ENCODE data around the gene UNC13A.
"Not testable (repeated sequence)": the region's sequence is repeated elsewhere in the genome, so short reads cannot be mapped to it uniquely, and the experiment has no call there.

Gene UNC13A

DNA sequence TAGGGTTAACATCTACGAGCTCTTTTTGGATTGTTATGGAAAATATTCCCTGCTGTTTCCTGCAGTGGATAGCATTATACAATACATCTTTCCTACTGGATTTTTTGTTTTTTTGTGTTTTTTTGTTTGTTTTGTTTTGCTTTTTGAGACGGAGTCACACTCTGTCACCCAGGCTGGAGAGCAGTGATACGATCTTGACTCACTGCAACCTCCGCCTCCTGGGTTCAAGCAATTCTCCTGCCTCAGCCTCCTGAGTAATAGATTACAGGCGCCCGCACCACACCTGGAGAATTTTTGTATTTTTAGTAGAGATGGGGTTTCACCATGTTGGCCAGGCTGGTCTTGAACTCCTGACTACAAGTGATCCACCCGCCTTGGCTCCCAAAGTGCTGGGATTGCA, 102.8 kb downstream of the UNC13A start:
- H3K36me3 ChIP-seq (replicated peaks) = peaks cover 23% of the 10 kb centered on the region
- H3K4me1 ChIP-seq; H3K4me3 ChIP-seq; in situ Hi-C loops (cut with MboI; ENCODE audit: low sequenced_read_pairs); H3K9me3 ChIP-seq; H3K27me3 ChIP-seq (ENCODE audit: low read depth); DNase-seq (ENCODE audit: low spot score in 2 of 2): not testable (repeated sequence)

DNA sequence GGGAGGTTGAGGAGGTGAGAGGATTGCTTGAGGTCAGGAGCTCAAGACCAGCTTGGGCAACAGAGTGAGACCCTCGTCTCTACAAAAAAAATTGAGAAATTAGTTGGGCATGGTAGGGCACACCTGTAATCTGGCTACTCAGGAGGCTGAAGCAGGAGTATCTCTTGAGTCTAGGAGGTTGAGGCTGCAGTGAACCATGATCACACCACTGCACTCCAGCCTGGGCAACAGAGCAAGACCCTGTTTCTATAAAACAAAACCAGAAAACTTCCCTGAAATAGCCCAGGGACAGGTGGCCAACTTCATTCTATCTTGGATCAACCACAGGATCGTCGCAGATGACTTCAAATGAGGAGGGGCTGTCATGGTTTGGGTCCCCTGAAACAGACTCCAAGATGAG, 104.0 kb downstream of the UNC13A start:
- in situ Hi-C loops (cut with MboI; ENCODE audit: low sequenced_read_pairs) = no loop called here
- Histone ChIP-seq H3K4me3 (no peak overlapping the region), H3K27me3 (ENCODE audit: low read depth) (no peaks in the 10 kb centered on the region)

DNA sequence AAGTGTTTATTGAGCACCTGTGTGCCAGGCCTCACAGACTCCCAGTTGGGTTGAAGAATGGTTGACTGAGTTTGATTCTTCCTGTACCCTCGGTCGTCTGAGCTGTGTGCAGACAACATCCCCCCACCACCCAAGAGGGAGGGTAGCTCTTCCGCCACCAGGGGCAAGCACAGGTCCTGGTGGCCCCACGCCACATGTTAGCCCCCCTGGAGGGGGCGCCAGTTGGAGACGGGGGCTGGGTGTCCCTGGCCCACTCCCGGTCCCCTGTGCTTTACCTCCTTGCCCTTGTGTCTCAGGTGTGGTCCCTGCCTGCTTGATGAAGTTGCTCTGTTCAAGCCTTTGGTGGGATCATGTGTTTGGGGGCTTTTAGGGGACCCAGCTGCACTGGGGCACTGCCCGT, 105.5 kb downstream of the UNC13A start:
- DNase-seq (ENCODE audit: low spot score in 2 of 2) = no peak
- Histone ChIP-seq H3K4me3 (no peak overlapping the region), H3K36me3 (replicated peaks) (peaks cover 40% of the 10 kb centered on the region), H3K4me1 (no peaks in the 10 kb centered on the region; the same call in 1 of the 2 replicates), H3K9me3 (no peaks in the 10 kb centered on the region), H3K27me3 (ENCODE audit: low read depth) (no peaks in the 10 kb centered on the region)
- in situ Hi-C loops (cut with MboI; ENCODE audit: low sequenced_read_pairs) = no loop called here

More for the DNA sequence above, 104.0 kb downstream of the UNC13A start:
- no peak for DNase-seq (ENCODE audit: low spot score in 2 of 2)
- Histone ChIP-seq H3K4me1 (no peaks in the 10 kb centered on the region; the same call in 1 of the 2 replicates), H3K9me3 (no peaks in the 10 kb centered on the region), H3K36me3 (replicated peaks) (peaks cover 28% of the 10 kb centered on the region)

DNA sequence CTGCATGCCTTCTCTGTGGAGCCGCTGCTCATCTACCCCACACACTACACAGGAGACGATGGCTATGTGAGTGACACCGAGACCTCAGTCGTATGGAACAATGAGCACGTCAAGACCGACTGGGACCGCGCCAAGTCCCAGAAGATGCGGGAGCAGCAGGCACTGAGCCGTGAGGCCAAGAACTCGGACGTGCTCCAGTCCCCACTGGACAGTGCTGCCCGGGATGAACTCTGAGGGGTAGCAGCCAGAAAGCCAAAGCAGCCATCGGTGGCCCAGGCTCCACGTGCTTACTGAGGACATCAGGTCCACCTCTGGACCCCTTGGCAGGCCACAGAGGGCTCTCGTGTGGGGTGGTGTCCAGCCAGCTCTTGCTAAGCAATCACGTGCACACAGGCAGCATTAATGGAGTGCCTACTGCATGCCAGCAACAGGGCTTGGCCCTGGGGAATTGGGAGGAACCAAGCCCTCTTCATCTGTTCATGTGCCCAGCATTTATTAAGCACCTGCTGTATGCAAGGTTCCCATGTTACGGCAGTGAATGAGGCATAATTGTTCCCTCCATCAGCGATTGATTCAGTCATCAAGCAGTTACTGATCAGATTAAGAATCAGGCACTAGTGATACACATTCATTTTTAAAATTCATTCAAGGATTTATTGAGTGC, 106.8 kb downstream of the UNC13A start:
- Histone ChIP-seq H3K4me1 (no peaks in the 10 kb centered on the region; the same call in 1 of the 2 replicates), H3K27me3 (ENCODE audit: low read depth) (no peaks in the 10 kb centered on the region), H3K9me3 (no peaks in the 10 kb centered on the region), H3K36me3 (replicated peaks) (peaks cover 42% of the 10 kb centered on the region), H3K4me3 (no peak overlapping the region)
- in situ Hi-C loops (cut with MboI; ENCODE audit: low sequenced_read_pairs) = no loop called here
- DNase-seq (ENCODE audit: low spot score in 2 of 2) = no peak

- Histone ChIP-seq H3K27me3 (ENCODE audit: low read depth) (no peaks in the 10 kb centered on the region), H3K36me3 (replicated peaks) (peaks cover 47% of the 10 kb centered on the region)
- in situ Hi-C loops (cut with MboI; ENCODE audit: low sequenced_read_pairs) = no loop called here
Observed at GRCh38 chr19:17580470-17581144, 107.5 kb downstream of the UNC13A start.

DNA sequence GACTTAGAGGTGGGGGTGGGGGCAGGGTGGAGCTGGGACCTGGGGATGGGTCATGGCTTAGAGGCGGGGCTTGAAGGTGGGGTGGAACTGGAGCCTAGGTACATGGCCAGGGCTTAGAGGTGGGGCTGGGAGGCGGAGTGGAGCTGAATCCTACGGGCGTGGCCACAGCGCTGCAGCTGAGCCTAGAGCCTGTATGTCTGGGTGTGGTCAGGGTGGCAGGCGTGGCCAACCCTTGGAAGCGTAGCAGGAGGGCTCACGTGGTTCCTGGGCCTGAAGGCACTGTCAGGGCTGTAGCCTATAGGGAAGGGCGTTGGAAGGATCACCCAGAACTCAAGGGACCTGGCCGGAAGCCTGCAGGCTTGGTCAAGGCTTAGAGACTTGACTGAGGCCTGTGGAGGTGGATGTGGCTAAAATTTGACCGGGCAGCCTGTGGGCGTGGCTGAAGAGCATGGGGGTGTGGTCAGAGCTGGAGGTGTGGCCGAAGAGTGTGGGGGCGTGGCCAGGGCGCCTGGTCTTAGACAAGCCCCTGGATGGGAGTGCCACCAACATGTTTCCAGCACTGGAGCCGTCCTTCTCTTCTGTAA, 108.4 kb downstream of the UNC13A start:
- Histone ChIP-seq H3K36me3 (replicated peaks) (peaks cover 54% of the 10 kb centered on the region), H3K4me1 (no peaks in the 10 kb centered on the region; the same call in 1 of the 2 replicates), H3K27me3 (ENCODE audit: low read depth) (no peaks in the 10 kb centered on the region), H3K9me3 (no peaks in the 10 kb centered on the region), H3K4me3 (no peak overlapping the region)
- peak; percentile 78 to 94 for DNase-seq (ENCODE audit: low spot score in 2 of 2)
- in situ Hi-C loops (cut with MboI; ENCODE audit: low sequenced_read_pairs) = no loop called here

More at GRCh38 chr19:17580470-17581144, 107.5 kb downstream of the UNC13A start:
- DNase-seq (ENCODE audit: low spot score in 2 of 2) = no peak
- H3K9me3 ChIP-seq = no peaks in the 10 kb centered on the region
- H3K4me3 ChIP-seq = no peak overlapping the region
- no peaks in the 10 kb centered on the region; the same call in 1 of the 2 replicates for H3K4me1 ChIP-seq

DNA sequence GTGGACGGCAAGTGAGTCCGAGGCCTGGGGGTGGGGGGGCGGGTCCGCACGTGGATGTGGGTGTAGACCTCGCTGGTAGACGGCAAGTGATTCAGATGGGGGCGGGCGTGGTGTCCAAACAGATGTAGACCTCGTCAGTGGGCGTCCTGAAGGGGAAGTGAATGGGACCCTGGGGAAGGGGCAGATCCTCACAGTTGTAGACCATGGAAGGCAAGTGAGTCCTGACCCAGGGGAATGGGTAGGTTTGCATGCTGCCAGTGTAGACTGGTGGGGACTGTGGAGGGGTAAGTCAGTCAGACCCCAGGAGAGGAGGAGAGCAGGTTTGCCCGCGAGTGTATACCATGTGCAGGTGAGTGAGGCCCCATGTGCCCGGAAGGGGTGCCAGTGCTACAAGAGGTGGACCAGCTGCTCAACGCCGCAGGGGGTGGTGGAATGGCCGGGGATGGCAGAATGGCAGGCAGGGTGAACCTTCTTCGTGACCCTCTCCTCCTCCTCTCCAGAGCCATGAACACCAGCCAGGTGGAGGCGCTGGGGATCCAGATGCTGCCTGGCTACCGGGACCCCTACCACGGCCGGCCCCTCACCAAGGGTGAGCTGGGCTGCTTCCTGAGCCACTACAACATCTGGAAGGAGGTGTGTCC, 110.6 kb downstream of the UNC13A start:
- Histone ChIP-seq H3K27me3 (ENCODE audit: low read depth) (no peaks in the 10 kb centered on the region), H3K36me3 (replicated peaks) (peaks cover 72% of the 10 kb centered on the region), H3K4me3 (no peak overlapping the region), H3K9me3 (no peaks in the 10 kb centered on the region), H3K4me1 (no peaks in the 10 kb centered on the region; the same call in 1 of the 2 replicates)
- no peak for DNase-seq (ENCODE audit: low spot score in 2 of 2)
- in situ Hi-C loops (cut with MboI; ENCODE audit: low sequenced_read_pairs) = no loop called here

- Histone ChIP-seq H3K4me1 (no peaks in the 10 kb centered on the region; the same call in 1 of the 2 replicates), H3K9me3 (no peaks in the 10 kb centered on the region), H3K4me3 (no peak overlapping the region), H3K27me3 (ENCODE audit: low read depth) (no peaks in the 10 kb centered on the region), H3K36me3 (replicated peaks) (peaks cover 72% of the 10 kb centered on the region)
- in situ Hi-C loops (cut with MboI; ENCODE audit: low sequenced_read_pairs) = no loop called here
- DNase-seq (ENCODE audit: low spot score in 2 of 2) = peak; percentile 52 to 94
Observed at GRCh38 chr19:17576758-17577456, 111.2 kb downstream of the UNC13A start.

DNA sequence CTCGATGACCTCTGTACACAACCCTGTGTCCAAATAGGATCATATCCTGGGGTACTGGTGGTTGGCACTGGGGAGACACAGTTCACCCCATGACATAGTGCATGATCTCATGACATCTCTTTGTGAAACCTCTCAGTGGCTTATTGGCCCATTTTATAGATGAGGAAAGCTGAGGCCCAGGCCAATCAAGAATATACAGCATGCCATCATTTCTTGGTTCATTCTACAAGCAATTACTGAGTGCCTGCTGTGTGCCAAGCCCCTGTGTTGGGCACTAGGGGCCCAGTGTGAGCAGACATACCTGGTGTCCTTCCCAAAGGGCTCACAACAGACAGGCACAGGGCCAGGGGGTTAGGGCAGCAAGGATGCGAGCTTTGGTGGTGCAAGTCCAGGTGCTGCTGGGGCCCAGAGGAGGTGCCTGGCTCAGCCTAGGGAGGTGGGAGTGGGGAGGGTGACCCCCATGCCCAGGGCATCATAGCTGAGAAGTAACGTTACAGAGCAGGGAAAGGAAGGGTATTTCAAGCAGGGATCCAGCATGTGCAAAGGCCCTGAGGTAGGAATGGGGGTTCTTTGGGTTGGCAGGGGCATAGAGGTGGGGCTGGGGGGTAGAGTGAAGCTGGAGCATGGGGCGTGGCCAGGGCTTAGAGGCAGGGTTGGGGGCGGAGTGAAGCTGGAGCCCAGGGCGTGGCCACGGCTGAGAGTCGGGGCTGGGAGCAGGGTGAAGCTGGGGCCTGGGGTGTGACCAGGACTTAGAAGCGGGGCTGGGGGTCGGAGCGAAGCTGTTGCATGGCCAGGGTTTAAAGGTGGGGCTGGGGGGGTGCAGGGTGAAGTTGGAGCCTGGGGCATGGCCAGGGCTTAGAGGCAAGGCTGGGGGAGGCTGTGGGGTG, 112.0 kb downstream of the UNC13A start:
- H3K4me3 ChIP-seq = no peak overlapping the region
- peak in 1 of 2 experiments; percentile 75 for DNase-seq (ENCODE audit: low spot score in 2 of 2)
- no peaks in the 10 kb centered on the region for H3K9me3 ChIP-seq
- H3K4me1 ChIP-seq = no peaks in the 10 kb centered on the region; the same call in 1 of the 2 replicates
- peaks cover 70% of the 10 kb centered on the region for H3K36me3 ChIP-seq (replicated peaks)
- in situ Hi-C loops (cut with MboI; ENCODE audit: low sequenced_read_pairs) = no loop called here
- no peaks in the 10 kb centered on the region for H3K27me3 ChIP-seq (ENCODE audit: low read depth)

- Histone ChIP-seq H3K4me1 (no peaks in the 10 kb centered on the region), H3K27me3 (ENCODE audit: low read depth) (no peaks in the 10 kb centered on the region), H3K36me3 (replicated peaks) (peaks cover 80% of the 10 kb centered on the region), H3K4me3 (no peak overlapping the region), H3K9me3 (no peaks in the 10 kb centered on the region)
- no peak for DNase-seq (ENCODE audit: low spot score in 2 of 2)
- in situ Hi-C loops (cut with MboI; ENCODE audit: low sequenced_read_pairs) = no loop called here
Observed at GRCh38 chr19:17572638-17573037, 115.5 kb downstream of the UNC13A start.

GRCh38 chr19:17570791-17571190, 117.4 kb downstream of the UNC13A start:
- Histone ChIP-seq H3K27me3 (ENCODE audit: low read depth) (no peaks in the 10 kb centered on the region), H3K9me3 (no peaks in the 10 kb centered on the region), H3K4me1 (no peaks in the 10 kb centered on the region), H3K36me3 (replicated peaks) (peaks cover 87% of the 10 kb centered on the region), H3K4me3 (no peak overlapping the region)
- in situ Hi-C loops (cut with MboI; ENCODE audit: low sequenced_read_pairs) = no loop called here
- no peak for DNase-seq (ENCODE audit: low spot score in 2 of 2)

GRCh38 chr19:17570291-17570690, 117.9 kb downstream of the UNC13A start:
- H3K4me3 ChIP-seq = not testable (repeated sequence)

More at GRCh38 chr19:17570291-17570690, 117.9 kb downstream of the UNC13A start:
- H3K36me3 ChIP-seq (replicated peaks) = peaks cover 88% of the 10 kb centered on the region
- H3K27me3 ChIP-seq (ENCODE audit: low read depth); H3K4me1 ChIP-seq; H3K9me3 ChIP-seq; in situ Hi-C loops (cut with MboI; ENCODE audit: low sequenced_read_pairs); DNase-seq (ENCODE audit: low spot score in 2 of 2): not testable (repeated sequence)
